Ovary (tissue), 9 donors: Measurements from ENCODE around the gene SLC39A12. TPM values are rescaled to one million over a fixed set of nuclear protein-coding genes. Genes with fewer than 3 reads are reported as not detected.

ENCODE experiments used
- DNase-seq, 5 donors: peaks; one replicate each; pipeline ENCODE4 v3.0.0-alpha.2; 2019 to 2020
- H3K27ac ChIP-seq, 2 donors: fragments of 200-600 bp; one replicate each; pipeline versions ENCODE4 v1.5.1 to v1.8.0; 2019 to 2022
- H3K27me3 ChIP-seq: fragments of 200-600 bp; one replicate; pipeline ENCODE4 v1.8.0; 2022
- H3K36me3 ChIP-seq: fragments of 200-600 bp; sonication (generic); one replicate; pipeline ENCODE4 v1.5.1; 2019
- H3K4me1 ChIP-seq: one replicate; pipeline ENCODE4 v1.8.1; 2013; ENCODE audit warnings: mild to moderate bottlenecking, moderate library complexity; ENCODE audit not compliant: insufficient read depth
- H3K4me3 ChIP-seq: fragments of 200-600 bp; sonication (generic); one replicate; pipeline ENCODE4 v1.5.1; 2017
- H3K9me3 ChIP-seq, 2 donors: fragments of 200-600 bp in 1 of 2; sonication (generic) in 1 of 2; one replicate each; pipeline versions ENCODE4 v1.5.1 to v1.8.1; 2013 to 2019; ENCODE audit warnings: mild to moderate bottlenecking in 1 of 2, moderate library complexity in 1 of 2
- CTCF ChIP-seq, 3 donors: fragments of 450-650 bp in 2 of 3; fragments of 200-600 bp in 1 of 3; IDR thresholded peaks; one replicate each; pipeline versions ENCODE4 v1.5.1 to v1.8.0; 2016 to 2022; ENCODE audit warnings: antibody characterized with exemption in 3 of 3, mild to moderate bottlenecking in 1 of 3
- EP300 ChIP-seq: sonication (generic); formaldehyde crosslinking; IDR thresholded peaks from one replicate; pipeline ENCODE4 v1.6.1; 2017; ENCODE audit warnings: antibody characterized with exemption
- POLR2A ChIP-seq: fragments of 450-650 bp; IDR thresholded peaks from one replicate; pipeline ENCODE4 v1.6.1; 2017; ENCODE audit warnings: antibody characterized with exemption, mild to moderate bottlenecking, moderate library complexity
- WGBS, 3 donors: extraction: QIAGEN DNeasy Blood & Tissue Kit in 1 of 3; methylation state at CpG; one replicate each; pipeline versions ENCODE4 v1.1.5 to v1.1.7; 2013 to 2017; 5-methylcytosine and 5-hydroxymethylcytosine counted together
- intact Hi-C, 4 donors: fragments of 100-400 bp; cut with DNase I; formaldehyde crosslinking; loops; one replicate each; pipeline versions ENCODE4 v1.11.0 to v1.15.1; 2022 to 2023
- polyA plus RNA-seq, 2 donors: library from polyadenylated mRNA; stranded (reverse); fragments of 200-250 nt in 1 of 2; fragments of 350-450 nt in 1 of 2; fragmentation: Illumina TruSeq in 1 of 2; extraction: RNeasy Lipid Tissue Mini Kit (QIAGEN cat#74804) in 1 of 2; gene quantifications; one replicate each; pipeline ENCODE4 v1.2.3, GENCODE V29; 2013 to 2014
- total RNA-seq, 7 donors: library from RNA; depleted of rRNA in 2 of 7; stranded (reverse); fragments of >200 nt in 2 of 7; fragmentation: NEBNext Ultra II Directional in 3 of 7; extraction: Animal tissue kit (Norgen Biotek cat#: 25700) in 3 of 7; gene quantifications; one replicate each; pipeline versions ENCODE4 v1.1.0 to v1.2.4, GENCODE V29; 2016 to 2023
- donor health status: DM: no; HTN: no; CAD: no; lungs with moderate emphysema.
- donor health status: DM: no; HTN: no; CAD: no.
- donor health status: Bipolar disorder and iron deficiency.
- donor health status: DM: yes; HTN: yes; CAD: no.
- donor health status: DM: no; HTN: no; CAD: no.
- donor health status: DM: yes; HTN: yes; CAD: no.

The SLC39A12 gene
- total and polyA plus RNA-seq, 9 donors, result 0.02 TPM; not detected in 8

GRCh38 chr10:17993361-17993760 lies 41.6 kb downstream of the SLC39A12 start:
- H3K4me1 ChIP-seq, result no peaks in the 10 kb centered on the region
- H3K27ac ChIP-seq, result no peak overlapping the region
- no peak for DNase-seq
- no peak overlapping the region for H3K4me3 ChIP-seq
- no peaks in the 10 kb centered on the region for H3K36me3 ChIP-seq
- no peak for TF ChIP-seq POLR2A
- no peak for TF ChIP-seq EP300
- TF ChIP-seq CTCF (IDR thresholded peaks at IDR 0.05), result no peak
- H3K27me3 ChIP-seq, result no peaks in the 10 kb centered on the region
- H3K9me3 ChIP-seq, result no peaks in the 10 kb centered on the region
- WGBS, 3 donors, result 65 to 92% (median 69%) methylated on average over 3 of the region's 3 CpGs
- intact Hi-C loops, result no loop called here

GRCh38 chr10:18000601-18001000 lies 48.9 kb downstream of the SLC39A12 start:
- WGBS, 3 donors, result 84 to 90% (median 86%) methylated on average over 2 of the region's 2 CpGs
- intact Hi-C loops, result no loop called here
- H3K4me1 ChIP-seq, result peaks cover under 1% of the 10 kb centered on the region
- H3K27me3 ChIP-seq, result no peaks in the 10 kb centered on the region
- DNase-seq, result no peak
- no peak overlapping the region for H3K27ac ChIP-seq
- H3K9me3 ChIP-seq, result no peaks in the 10 kb centered on the region
- H3K36me3 ChIP-seq, result no peaks in the 10 kb centered on the region
- no peak overlapping the region for H3K4me3 ChIP-seq
- no peak for TF ChIP-seq POLR2A
- TF ChIP-seq EP300, result no peak
- no peak for TF ChIP-seq CTCF (IDR thresholded peaks at IDR 0.05)

GRCh38 chr10:18005445-18005780 lies 53.7 kb downstream of the SLC39A12 start:
- WGBS, 3 donors, result 3 to 8% (median 4%) methylated on average over 3 of the region's 3 CpGs
- no peak for DNase-seq
- TF ChIP-seq EP300 (no peak), CTCF (IDR thresholded peaks at IDR 0.05) (no peak), POLR2A (no peak)
- no peaks in the 10 kb centered on the region for H3K27me3 ChIP-seq
- H3K4me3 ChIP-seq, result no peak overlapping the region
- H3K4me1 ChIP-seq, result peaks cover 2% of the 10 kb centered on the region
- H3K36me3 ChIP-seq, result no peaks in the 10 kb centered on the region
- intact Hi-C loops, result no loop called here
- no peaks in the 10 kb centered on the region for H3K9me3 ChIP-seq
- H3K27ac ChIP-seq, result no peak overlapping the region

GRCh38 chr10:18005781-18006456 lies 54.2 kb downstream of the SLC39A12 start:
- no peaks in the 10 kb centered on the region for H3K27me3 ChIP-seq
- peaks cover 2% of the 10 kb centered on the region for H3K4me1 ChIP-seq
- intact Hi-C loops, result no loop called here
- no peaks in the 10 kb centered on the region for H3K9me3 ChIP-seq
- no peak overlapping the region for H3K4me3 ChIP-seq
- 0 to 3% (median 1%) methylated on average over 6 of the region's 6 CpGs for WGBS, 3 donors
- H3K36me3 ChIP-seq, result no peaks in the 10 kb centered on the region
- no peak overlapping the region for H3K27ac ChIP-seq
- DNase-seq, result no peak
- TF ChIP-seq CTCF (IDR thresholded peaks at IDR 0.05), result no peak
- TF ChIP-seq POLR2A, result no peak
- no peak for TF ChIP-seq EP300
